A673 (cell line): ENCODE data around the gene EFNA3. TPM values are rescaled to one million over a fixed set of nuclear protein-coding genes. Genes with fewer than 3 reads are reported as not detected.

Experiments used
- BruUV-seq: library from RNA; stranded (reverse); fragments of 400-500 nt; replicated peaks from 2 replicates; lab custom pipeline; 2021; lab: Mats Ljungman, UMichigan
- CTCF ChIA-PET: fragments of 300-600 bp; sonication (Branson Sonifier 250); formaldehyde crosslinking; loops from one replicate; lab custom pipeline; 2022; ENCODE audit warnings: antibody characterized with exemption; lab: Charles Lee
- POLR2A ChIA-PET: fragments of 300-600 bp; sonication (Branson Sonifier 250); formaldehyde crosslinking; loops from one replicate; lab custom pipeline; 2022; ENCODE audit warnings: antibody characterized with exemption; ENCODE audit not compliant: low non-redundant PET; lab: Charles Lee
- DNase-seq: peaks from one replicate; pipeline ENCODE4 v3.0.0-alpha.2; 2015; ENCODE audit warnings: low spot score
- H3K27ac ChIP-seq: fragments of 200-600 bp; sonication (generic); 2 replicates; pipeline ENCODE4 v1.5.1; 2016; ENCODE audit warnings: mixed run types, low read depth, mild to moderate bottlenecking, mixed read lengths, antibody characterized with exemption, low read length; ENCODE audit not compliant: poor library complexity, severe bottlenecking
- H3K27me3 ChIP-seq: fragments of 200-600 bp; sonication (generic); replicated peaks from 2 replicates; pipeline ENCODE4 v1.6.1; 2017; ENCODE audit warnings: mixed run types, low read depth, mild to moderate bottlenecking, mixed read lengths, antibody characterized with exemption, low read length; ENCODE audit not compliant: insufficient read depth, poor library complexity
- H3K36me3 ChIP-seq: fragments of 200-600 bp; sonication (generic); 2 replicates; pipeline ENCODE4 v1.6.1; 2016; ENCODE audit warnings: mixed run types, mild to moderate bottlenecking, mixed read lengths, antibody characterized with exemption, low read length; ENCODE audit not compliant: insufficient read depth, poor library complexity, severe bottlenecking
- H3K4me1 ChIP-seq: fragments of 200-600 bp; sonication (generic); 2 replicates; pipeline ENCODE4 v1.6.1; 2017; ENCODE audit warnings: mixed run types, mild to moderate bottlenecking, mixed read lengths, antibody characterized with exemption, low read length; ENCODE audit not compliant: insufficient read depth, poor library complexity, severe bottlenecking
- H3K4me3 ChIP-seq: fragments of 200-600 bp; sonication (generic); 2 replicates; pipeline ENCODE4 v1.5.1; 2016; ENCODE audit warnings: low read depth, mixed run types, mild to moderate bottlenecking, mixed read lengths, low read length; ENCODE audit not compliant: poor library complexity, severe bottlenecking
- H3K9me3 ChIP-seq: fragments of 200-600 bp; sonication (generic); 2 replicates; pipeline ENCODE4 v1.6.1; 2016; ENCODE audit warnings: mixed run types, low read depth, mild to moderate bottlenecking, mixed read lengths, antibody characterized with exemption, low read length; ENCODE audit not compliant: poor library complexity, severe bottlenecking
- CTCF ChIP-seq: fragments of 300-800, 200-600 bp; sonication (generic); conservative IDR thresholded peaks from 2 replicates; pipeline ENCODE4 v1.5.1; 2017; ENCODE audit warnings: low read depth, mild to moderate bottlenecking, antibody characterized with exemption, low read length, moderate library complexity, mixed read lengths
- EZH2 ChIP-seq: fragments of 200-600 bp; sonication (generic); IDR thresholded peaks from 2 replicates; pipeline ENCODE4 v1.6.1; 2017; ENCODE audit warnings: borderline replicate concordance, low read depth, mild to moderate bottlenecking, mixed read lengths, antibody characterized with exemption, low read length; ENCODE audit not compliant: poor library complexity, severe bottlenecking
- intact Hi-C: fragments of 100-400 bp; cut with micrococcal nuclease; formaldehyde crosslinking; loops from one replicate; pipeline ENCODE4 v1.10.0; 2022; ENCODE audit not compliant: unreplicated experiment
- total RNA-seq: library from RNA; stranded (reverse); gene quantifications from 2 replicates; pipeline ENCODE4 v1.2.3, GENCODE V29; 2021

Gene EFNA3
- total RNA-seq, 1 experiment from 2014 or later = 5.8 TPM

DNA sequence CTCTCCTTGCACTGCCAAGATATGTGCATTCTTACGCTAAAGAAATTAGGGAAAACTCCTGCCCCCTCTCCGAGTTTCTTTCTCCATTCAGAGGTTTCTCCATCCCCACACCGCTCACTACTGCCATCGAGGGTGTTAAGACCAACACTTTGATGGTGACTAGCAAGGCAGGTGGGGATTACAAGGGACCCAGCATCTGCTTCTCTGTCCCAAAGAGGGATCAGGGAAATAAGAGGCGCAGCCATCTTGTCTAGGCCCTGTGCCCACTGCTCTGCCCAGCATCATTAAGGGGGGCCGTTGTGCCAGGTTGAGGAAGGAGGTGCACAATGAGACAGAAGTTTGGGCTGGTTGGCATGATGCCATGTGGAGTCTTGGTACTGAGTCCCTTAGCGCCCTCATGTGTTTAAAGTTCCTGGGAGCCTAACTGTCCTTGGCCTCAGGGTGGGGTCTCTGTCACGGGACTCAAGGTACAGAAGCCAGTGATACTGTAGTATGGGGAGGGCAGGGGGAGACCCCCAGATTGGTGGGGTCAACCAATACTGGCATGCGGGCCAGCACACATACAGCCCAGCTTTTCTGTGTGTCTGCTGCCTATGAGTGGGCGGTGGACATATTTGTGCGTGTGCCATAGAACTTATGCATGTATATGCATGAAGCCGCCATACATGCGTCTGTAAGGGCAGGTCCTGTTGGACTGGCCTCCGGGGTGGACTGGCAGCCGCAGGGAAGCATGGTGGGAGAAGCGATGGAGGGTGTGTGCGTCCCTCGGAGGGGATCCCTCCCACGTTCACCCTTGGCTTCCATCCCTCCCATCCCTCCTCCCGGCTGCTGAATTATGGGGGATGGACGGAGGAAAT, 5.5 kb downstream of the EFNA3 start:
- Histone ChIP-seq H3K9me3 (no peaks in the 10 kb centered on the region), H3K27me3 (peaks cover 23% of the 10 kb centered on the region), H3K27ac (no peak overlapping the region), H3K4me1 (peaks cover 47% of the 10 kb centered on the region), H3K4me3 (peak overlapping the region; percentile 69), H3K36me3 (no peaks in the 10 kb centered on the region)
- ChIA-PET CTCF (interaction anchor here (0.6 to 2.1 kb wide), 8 partner anchors 13 to 865 kb away, joined by 3 to 35 read pairs (median 4); partner anchors contain the start of genes EFNA4, KRTCAP2 and SLC50A1), POLR2A (no interaction called here)
- no TSS peak for BruUV-seq
- DNase-seq = peak; percentile 71
- intact Hi-C loops = loop anchor here (1.0 to 5.0 kb wide), 2 partner anchors 21 to 82 kb away; partner anchors contain the start of genes EFNA4 and ZBTB7B
- TF ChIP-seq EZH2 (no peak), CTCF (peak; percentile 39)

GRCh38 chr1:155084722-155085503, 6.3 kb downstream of the EFNA3 start:
- ChIA-PET POLR2A (interaction anchor here (0.6 kb wide), 1 partner anchor 69 kb away, joined by 4 read pairs; no protein-coding TSS in a partner anchor), CTCF (interaction anchor here (0.6 to 2.1 kb wide), 17 partner anchors 9 to 866 kb away, joined by 3 to 35 read pairs (median 3); partner anchors contain the start of genes EFNA4, KRTCAP2 and SLC50A1)
- intact Hi-C loops = loop anchor here (1.0 to 5.0 kb wide), 2 partner anchors 22 to 83 kb away; partner anchors contain the start of genes EFNA4 and ZBTB7B
- Histone ChIP-seq H3K4me1 (peaks cover 42% of the 10 kb centered on the region), H3K36me3 (no peaks in the 10 kb centered on the region), H3K27ac (peak overlapping the region; percentile 66), H3K27me3 (peaks cover 22% of the 10 kb centered on the region), H3K4me3 (peak overlapping the region; percentile 69), H3K9me3 (no peaks in the 10 kb centered on the region)
- no peak for TF ChIP-seq EZH2
- peak; percentile 95 for TF ChIP-seq CTCF
- DNase-seq = peak; percentile 99
- no TSS peak for BruUV-seq

- BruUV-seq = no TSS peak
- intact Hi-C loops = no loop called here
- H3K4me3 ChIP-seq = peak overlapping the region; percentile 69
- H3K4me1 ChIP-seq = peaks cover 35% of the 10 kb centered on the region
- POLR2A ChIA-PET = interaction anchor here (0.5 to 0.6 kb wide), 2 partner anchors 70 to 123 kb away, joined by 4 read pairs; no protein-coding TSS in a partner anchor
- H3K9me3 ChIP-seq = no peaks in the 10 kb centered on the region
- DNase-seq = no peak
- peaks cover 17% of the 10 kb centered on the region for H3K27me3 ChIP-seq
- CTCF ChIA-PET = interaction anchor here (0.6 to 2.1 kb wide), 9 partner anchors 12 to 325 kb away, joined by 3 to 35 read pairs (median 5); partner anchors contain the start of genes EFNA4, KRTCAP2 and SLC50A1
- no peak for TF ChIP-seq EZH2
- no peak for TF ChIP-seq CTCF
- no peaks in the 10 kb centered on the region for H3K36me3 ChIP-seq
- peak overlapping the region; percentile 66 for H3K27ac ChIP-seq
These were observed 7.0 kb downstream of the EFNA3 start for GRCh38 chr1:155085504-155086127.
